K562 (cell line): Measurements from ENCODE around the gene FRMD4A. TPM values are rescaled to one million over a fixed set of nuclear protein-coding genes. Genes with fewer than 3 reads are reported as not detected.

ENCODE experiments used
- ARHGAP35 ChIP-seq: fragments of 450-650 bp; IDR thresholded peaks from 2 replicates; pipeline ENCODE4 v1.6.1; 2018; ENCODE audit not compliant: partially characterized antibody
- BRCA1 ChIP-seq, 2 experiments: fragments of 450-650 bp in 1 of 2; sonication (generic) in 1 of 2; formaldehyde crosslinking in 1 of 2; IDR thresholded peaks; 2 replicates each; pipeline versions ENCODE4 v1.5.0 to v1.6.1; 2017 to 2020; ENCODE audit warnings: mild to moderate bottlenecking in 1 of 2, missing genetic modification reagents in 1 of 2
- CSDE1 ChIP-seq, 2 experiments: fragments of 450-650 bp; IDR thresholded peaks; 2 replicates each; pipeline ENCODE4 v1.6.1; 2016; ENCODE audit warnings: mild to moderate bottlenecking in 1 of 2
- FOXP1 ChIP-seq: sonication (generic); formaldehyde crosslinking; IDR thresholded peaks from 2 replicates; pipeline ENCODE4 v1.8.0; 2022; ENCODE audit warnings: mild to moderate bottlenecking, missing genetic modification reagents
- SOX6 ChIP-seq: fragments of 450-650 bp; IDR thresholded peaks from 2 replicates; pipeline ENCODE4 v1.6.1; 2014; ENCODE audit warnings: mild to moderate bottlenecking
- SP1 ChIP-seq: sonication (generic); formaldehyde crosslinking; IDR thresholded peaks from 2 replicates; pipeline ENCODE4 v1.8.1; 2022; ENCODE audit warnings: mild to moderate bottlenecking, missing genetic modification reagents
- SPI1 ChIP-seq: IDR thresholded peaks from 2 replicates; pipeline ENCODE4 v1.6.1; 2011; ENCODE audit warnings: low read depth, low read length, control low read depth, borderline replicate concordance
- ZBTB1 ChIP-seq: sonication (generic); formaldehyde crosslinking; IDR thresholded peaks from 2 replicates; pipeline ENCODE4 v1.8.1; 2023; ENCODE audit warnings: missing genetic modification reagents, low read depth, mild to moderate bottlenecking, borderline replicate concordance
- ZNF121 ChIP-seq: sonication (generic); formaldehyde crosslinking; conservative IDR thresholded peaks from 2 replicates; pipeline ENCODE4 v1.8.0; 2022; ENCODE audit warnings: missing genetic modification reagents
- ZNF263 ChIP-seq: sonication (generic); formaldehyde crosslinking; IDR thresholded peaks from 2 replicates; pipeline ENCODE4 v1.8.0; 2022; ENCODE audit warnings: mild to moderate bottlenecking, missing genetic modification reagents, borderline replicate concordance
- polyA plus RNA-seq, 8 experiments: library from polyadenylated mRNA; depleted of rRNA in 4 of 8; stranded (reverse) in 5 of 8; unstranded in 3 of 8; fragments of >200 nt; fragmentation: Nextera tagmentation in 2 of 8; fragmentation: Illumina TruSeq in 1 of 8; extraction: Ambion mirVana in 2 of 8; extraction: Trizol in 1 of 8; gene quantifications; 2 replicates each; pipeline versions ENCODE4 v1.2.1 to v1.2.3, GENCODE V29; 2011 to 2014; ENCODE audit warnings: inconsistent platforms in 1 of 8, missing spikeins in 1 of 8
- total RNA-seq, 7 experiments: library from RNA; depleted of rRNA in 6 of 7; stranded (reverse); fragments of >200 nt in 6 of 7; fragmentation: Illumina TruSeq in 2 of 7; extraction: Trizol in 2 of 7; gene quantifications; 2 replicates each; pipeline versions ENCODE4 v1.2.1 to v1.2.3, GENCODE V29; 2011 to 2021; ENCODE audit warnings: low replicate concordance in 1 of 7
- TF ChIP-seq, protein P1 (sequence below): fragments of 450-650 bp; IDR thresholded peaks from 2 replicates; pipeline ENCODE4 v1.6.1; 2016; ENCODE audit warnings: mild to moderate bottlenecking, moderate library complexity
- TF ChIP-seq, protein P2 (sequence below): fragments of 250-450 bp; sonication (Bioruptor Pico); IDR thresholded peaks from 2 replicates; pipeline ENCODE4 v1.4.0; 2020
- TF ChIP-seq, protein P3 (sequence below), 2 experiments: fragments of 450-650 bp in 1 of 2; IDR thresholded peaks; 2 replicates each; pipeline ENCODE4 v1.6.1; 2011 to 2017; ENCODE audit warnings: low read depth in 2 of 2, antibody characterized with exemption in 1 of 2, borderline replicate concordance in 1 of 2, low read length in 1 of 2, mild to moderate bottlenecking in 1 of 2, mixed read lengths in 1 of 2; ENCODE audit not compliant: control insufficient read depth in 1 of 2

Gene FRMD4A
- total and polyA plus RNA-seq, 9 of the 15 experiments (the other 6 are each of a cell fraction or from before 2014, with no cell fraction given) = 0.80 to 5.2 (median 3.0) TPM

DNA sequence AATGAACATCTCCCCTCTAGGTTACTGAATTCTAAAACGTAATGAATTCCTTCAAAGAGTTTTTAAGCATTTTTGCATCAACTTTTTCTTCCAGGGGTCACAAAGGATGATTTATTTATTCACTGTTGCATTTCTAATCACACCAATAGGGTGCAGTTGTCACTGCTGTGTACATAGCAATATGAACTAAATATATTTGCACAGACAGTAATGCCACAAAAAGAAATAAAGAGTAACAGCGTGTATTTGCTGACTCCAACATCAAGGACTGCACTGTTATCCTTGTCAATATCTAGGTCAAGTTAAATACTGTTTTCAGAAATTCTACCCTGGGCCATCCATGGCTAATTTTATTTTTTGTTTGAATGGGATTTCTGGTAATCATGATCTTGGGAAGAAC lies 138.0 kb downstream of the FRMD4A start (continued):
- TF ChIP-seq, protein P1, sequence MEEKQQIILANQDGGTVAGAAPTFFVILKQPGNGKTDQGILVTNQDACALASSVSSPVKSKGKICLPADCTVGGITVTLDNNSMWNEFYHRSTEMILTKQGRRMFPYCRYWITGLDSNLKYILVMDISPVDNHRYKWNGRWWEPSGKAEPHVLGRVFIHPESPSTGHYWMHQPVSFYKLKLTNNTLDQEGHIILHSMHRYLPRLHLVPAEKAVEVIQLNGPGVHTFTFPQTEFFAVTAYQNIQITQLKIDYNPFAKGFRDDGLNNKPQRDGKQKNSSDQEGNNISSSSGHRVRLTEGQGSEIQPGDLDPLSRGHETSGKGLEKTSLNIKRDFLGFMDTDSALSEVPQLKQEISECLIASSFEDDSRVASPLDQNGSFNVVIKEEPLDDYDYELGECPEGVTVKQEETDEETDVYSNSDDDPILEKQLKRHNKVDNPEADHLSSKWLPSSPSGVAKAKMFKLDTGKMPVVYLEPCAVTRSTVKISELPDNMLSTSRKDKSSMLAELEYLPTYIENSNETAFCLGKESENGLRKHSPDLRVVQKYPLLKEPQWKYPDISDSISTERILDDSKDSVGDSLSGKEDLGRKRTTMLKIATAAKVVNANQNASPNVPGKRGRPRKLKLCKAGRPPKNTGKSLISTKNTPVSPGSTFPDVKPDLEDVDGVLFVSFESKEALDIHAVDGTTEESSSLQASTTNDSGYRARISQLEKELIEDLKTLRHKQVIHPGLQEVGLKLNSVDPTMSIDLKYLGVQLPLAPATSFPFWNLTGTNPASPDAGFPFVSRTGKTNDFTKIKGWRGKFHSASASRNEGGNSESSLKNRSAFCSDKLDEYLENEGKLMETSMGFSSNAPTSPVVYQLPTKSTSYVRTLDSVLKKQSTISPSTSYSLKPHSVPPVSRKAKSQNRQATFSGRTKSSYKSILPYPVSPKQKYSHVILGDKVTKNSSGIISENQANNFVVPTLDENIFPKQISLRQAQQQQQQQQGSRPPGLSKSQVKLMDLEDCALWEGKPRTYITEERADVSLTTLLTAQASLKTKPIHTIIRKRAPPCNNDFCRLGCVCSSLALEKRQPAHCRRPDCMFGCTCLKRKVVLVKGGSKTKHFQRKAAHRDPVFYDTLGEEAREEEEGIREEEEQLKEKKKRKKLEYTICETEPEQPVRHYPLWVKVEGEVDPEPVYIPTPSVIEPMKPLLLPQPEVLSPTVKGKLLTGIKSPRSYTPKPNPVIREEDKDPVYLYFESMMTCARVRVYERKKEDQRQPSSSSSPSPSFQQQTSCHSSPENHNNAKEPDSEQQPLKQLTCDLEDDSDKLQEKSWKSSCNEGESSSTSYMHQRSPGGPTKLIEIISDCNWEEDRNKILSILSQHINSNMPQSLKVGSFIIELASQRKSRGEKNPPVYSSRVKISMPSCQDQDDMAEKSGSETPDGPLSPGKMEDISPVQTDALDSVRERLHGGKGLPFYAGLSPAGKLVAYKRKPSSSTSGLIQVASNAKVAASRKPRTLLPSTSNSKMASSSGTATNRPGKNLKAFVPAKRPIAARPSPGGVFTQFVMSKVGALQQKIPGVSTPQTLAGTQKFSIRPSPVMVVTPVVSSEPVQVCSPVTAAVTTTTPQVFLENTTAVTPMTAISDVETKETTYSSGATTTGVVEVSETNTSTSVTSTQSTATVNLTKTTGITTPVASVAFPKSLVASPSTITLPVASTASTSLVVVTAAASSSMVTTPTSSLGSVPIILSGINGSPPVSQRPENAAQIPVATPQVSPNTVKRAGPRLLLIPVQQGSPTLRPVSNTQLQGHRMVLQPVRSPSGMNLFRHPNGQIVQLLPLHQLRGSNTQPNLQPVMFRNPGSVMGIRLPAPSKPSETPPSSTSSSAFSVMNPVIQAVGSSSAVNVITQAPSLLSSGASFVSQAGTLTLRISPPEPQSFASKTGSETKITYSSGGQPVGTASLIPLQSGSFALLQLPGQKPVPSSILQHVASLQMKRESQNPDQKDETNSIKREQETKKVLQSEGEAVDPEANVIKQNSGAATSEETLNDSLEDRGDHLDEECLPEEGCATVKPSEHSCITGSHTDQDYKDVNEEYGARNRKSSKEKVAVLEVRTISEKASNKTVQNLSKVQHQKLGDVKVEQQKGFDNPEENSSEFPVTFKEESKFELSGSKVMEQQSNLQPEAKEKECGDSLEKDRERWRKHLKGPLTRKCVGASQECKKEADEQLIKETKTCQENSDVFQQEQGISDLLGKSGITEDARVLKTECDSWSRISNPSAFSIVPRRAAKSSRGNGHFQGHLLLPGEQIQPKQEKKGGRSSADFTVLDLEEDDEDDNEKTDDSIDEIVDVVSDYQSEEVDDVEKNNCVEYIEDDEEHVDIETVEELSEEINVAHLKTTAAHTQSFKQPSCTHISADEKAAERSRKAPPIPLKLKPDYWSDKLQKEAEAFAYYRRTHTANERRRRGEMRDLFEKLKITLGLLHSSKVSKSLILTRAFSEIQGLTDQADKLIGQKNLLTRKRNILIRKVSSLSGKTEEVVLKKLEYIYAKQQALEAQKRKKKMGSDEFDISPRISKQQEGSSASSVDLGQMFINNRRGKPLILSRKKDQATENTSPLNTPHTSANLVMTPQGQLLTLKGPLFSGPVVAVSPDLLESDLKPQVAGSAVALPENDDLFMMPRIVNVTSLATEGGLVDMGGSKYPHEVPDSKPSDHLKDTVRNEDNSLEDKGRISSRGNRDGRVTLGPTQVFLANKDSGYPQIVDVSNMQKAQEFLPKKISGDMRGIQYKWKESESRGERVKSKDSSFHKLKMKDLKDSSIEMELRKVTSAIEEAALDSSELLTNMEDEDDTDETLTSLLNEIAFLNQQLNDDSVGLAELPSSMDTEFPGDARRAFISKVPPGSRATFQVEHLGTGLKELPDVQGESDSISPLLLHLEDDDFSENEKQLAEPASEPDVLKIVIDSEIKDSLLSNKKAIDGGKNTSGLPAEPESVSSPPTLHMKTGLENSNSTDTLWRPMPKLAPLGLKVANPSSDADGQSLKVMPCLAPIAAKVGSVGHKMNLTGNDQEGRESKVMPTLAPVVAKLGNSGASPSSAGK = no peak
- no peak for TF ChIP-seq SPI1
- TF ChIP-seq, protein P2, sequence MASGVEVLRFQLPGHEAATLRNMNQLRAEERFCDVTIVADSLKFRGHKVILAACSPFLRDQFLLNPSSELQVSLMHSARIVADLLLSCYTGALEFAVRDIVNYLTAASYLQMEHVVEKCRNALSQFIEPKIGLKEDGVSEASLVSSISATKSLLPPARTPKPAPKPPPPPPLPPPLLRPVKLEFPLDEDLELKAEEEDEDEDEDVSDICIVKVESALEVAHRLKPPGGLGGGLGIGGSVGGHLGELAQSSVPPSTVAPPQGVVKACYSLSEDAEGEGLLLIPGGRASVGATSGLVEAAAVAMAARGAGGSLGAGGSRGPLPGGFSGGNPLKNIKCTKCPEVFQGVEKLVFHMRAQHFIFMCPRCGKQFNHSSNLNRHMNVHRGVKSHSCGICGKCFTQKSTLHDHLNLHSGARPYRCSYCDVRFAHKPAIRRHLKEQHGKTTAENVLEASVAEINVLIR (CRISPR knock-in tag) = no peak
- TF ChIP-seq BRCA1 (IDR thresholded peaks at IDR 0.05) = no peak
- no peak for TF ChIP-seq BRCA1 (CRISPR knock-in tag; IDR thresholded peaks at IDR 0.05)
- no peak for TF ChIP-seq ZBTB1 (CRISPR knock-in tag)
- no peak for TF ChIP-seq CSDE1 (IDR thresholded peaks at IDR 0.05)
- TF ChIP-seq ZNF121 (CRISPR knock-in tag) = no peak
- TF ChIP-seq, protein P3, sequence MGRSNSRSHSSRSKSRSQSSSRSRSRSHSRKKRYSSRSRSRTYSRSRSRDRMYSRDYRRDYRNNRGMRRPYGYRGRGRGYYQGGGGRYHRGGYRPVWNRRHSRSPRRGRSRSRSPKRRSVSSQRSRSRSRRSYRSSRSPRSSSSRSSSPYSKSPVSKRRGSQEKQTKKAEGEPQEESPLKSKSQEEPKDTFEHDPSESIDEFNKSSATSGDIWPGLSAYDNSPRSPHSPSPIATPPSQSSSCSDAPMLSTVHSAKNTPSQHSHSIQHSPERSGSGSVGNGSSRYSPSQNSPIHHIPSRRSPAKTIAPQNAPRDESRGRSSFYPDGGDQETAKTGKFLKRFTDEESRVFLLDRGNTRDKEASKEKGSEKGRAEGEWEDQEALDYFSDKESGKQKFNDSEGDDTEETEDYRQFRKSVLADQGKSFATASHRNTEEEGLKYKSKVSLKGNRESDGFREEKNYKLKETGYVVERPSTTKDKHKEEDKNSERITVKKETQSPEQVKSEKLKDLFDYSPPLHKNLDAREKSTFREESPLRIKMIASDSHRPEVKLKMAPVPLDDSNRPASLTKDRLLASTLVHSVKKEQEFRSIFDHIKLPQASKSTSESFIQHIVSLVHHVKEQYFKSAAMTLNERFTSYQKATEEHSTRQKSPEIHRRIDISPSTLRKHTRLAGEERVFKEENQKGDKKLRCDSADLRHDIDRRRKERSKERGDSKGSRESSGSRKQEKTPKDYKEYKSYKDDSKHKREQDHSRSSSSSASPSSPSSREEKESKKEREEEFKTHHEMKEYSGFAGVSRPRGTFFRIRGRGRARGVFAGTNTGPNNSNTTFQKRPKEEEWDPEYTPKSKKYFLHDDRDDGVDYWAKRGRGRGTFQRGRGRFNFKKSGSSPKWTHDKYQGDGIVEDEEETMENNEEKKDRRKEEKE (IDR thresholded peaks at IDR 0.05; ENCODE audit: borderline replicate concordance in 1 of 2, control insufficient read depth in 1 of 2, low read depth in 2 of 2, low read length in 1 of 2) = no peak
- TF ChIP-seq ARHGAP35 = no peak
- TF ChIP-seq ZNF263 (CRISPR knock-in tag) = no peak
- no peak for TF ChIP-seq SP1
- TF ChIP-seq FOXP1 = no peak
- TF ChIP-seq SOX6 = no peak
